ENCODE results near the gene TRPM5.

- TF ChIP-seq CTCF (IDR thresholded peaks at IDR 0.05; ENCODE audit: insufficient read depth, low read length) (no peak), REST (IDR thresholded peaks at IDR 0.05; ENCODE audit: insufficient replicate concordance, low read depth) (no peak)
Observed at GRCh38 chr11:2451336-2451735, 7.0 kb upstream of the TRPM5 start.

All from HL-60 (cell line).